Measurements from ENCODE around the gene PDLIM5. TPM values are rescaled to one million over a fixed set of nuclear protein-coding genes. Genes with fewer than 3 reads are reported as not detected.

The PDLIM5 gene
- total and polyA plus RNA-seq, 2 of the 8 experiments (the other 6 are each of a cell fraction or from before 2014, with no cell fraction given): 37.3 to 62.1 TPM

DNA sequence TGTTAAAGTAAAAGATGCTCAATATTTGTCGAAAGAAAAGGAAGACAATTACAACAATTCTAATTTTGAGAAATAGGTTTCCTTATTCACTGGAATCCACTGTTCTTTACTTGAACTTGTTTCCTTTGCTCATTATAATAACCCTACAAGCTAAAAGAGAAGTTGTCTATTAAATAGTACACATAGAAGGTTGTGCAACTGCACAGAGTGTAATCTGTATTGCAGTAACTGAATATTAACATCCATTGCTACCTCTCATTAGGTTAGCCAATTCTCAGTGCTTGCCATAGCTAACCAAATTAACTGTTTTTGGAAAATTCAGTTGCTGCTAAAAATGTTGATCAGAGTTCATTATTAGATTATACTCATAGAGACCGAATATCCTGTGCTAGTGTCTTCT, 120.0 kb downstream of the PDLIM5 start:
- Histone ChIP-seq H3K9me3 (ENCODE audit: insufficient read depth in 2 of 2, low read depth in 1 of 2, low read length in 1 of 2) (no peaks in the 10 kb centered on the region; a peak in 1 of 4 replicates), H3K4me3 (ENCODE audit: extremely low read depth in 1 of 4, insufficient read depth in 2 of 4, low read depth in 3 of 4, low read length in 4 of 4) (no peak overlapping the region), H2AFZ (ENCODE audit: low read length) (no peak overlapping the region), H3K27me3 (replicated peaks in 1 of 4; ENCODE audit: control insufficient read depth in 3 of 4, extremely low read depth in 1 of 4, insufficient read depth in 3 of 4, low read length in 3 of 4) (no peaks in the 10 kb centered on the region), H3K14ac (ENCODE audit: insufficient read length) (no peak overlapping the region), H2AK5ac (ENCODE audit: low read depth, low read length) (no peak overlapping the region), H3K79me2 (ENCODE audit: control insufficient read depth in 1 of 2, insufficient read depth in 2 of 2, low read length in 2 of 2) (peaks cover 0 to 4% of the 10 kb centered on the region in 2 experiments; a peak in 1 of 4 replicates), H3K27ac (ENCODE audit: low read depth, low read length) (no peak overlapping the region), H3K36me3 (ENCODE audit: control insufficient read depth in 2 of 4, insufficient read depth in 4 of 4, low read length in 3 of 4) (no peaks in the 10 kb centered on the region), H4K8ac (ENCODE audit: extremely low read depth, insufficient read depth, low read length) (no peak overlapping the region), H3K23me2 (ENCODE audit: low read depth, low read length) (no peaks in the 10 kb centered on the region), H4K5ac (ENCODE audit: insufficient read length, low read depth, low read length) (no peak overlapping the region), H2BK20ac (ENCODE audit: low read length) (no peak overlapping the region), H2BK120ac (replicated peaks; ENCODE audit: low read depth, low read length) (no peak overlapping the region), H2BK15ac (ENCODE audit: low read length) (no peak overlapping the region), H3K18ac (ENCODE audit: extremely low read depth, low read length) (no peak overlapping the region), H3K4me2 (ENCODE audit: insufficient read depth in 1 of 2, low read depth in 2 of 2, low read length in 2 of 2) (no peak overlapping the region), H2BK12ac (ENCODE audit: low read depth, low read length) (no peak overlapping the region), H3K4me1 (replicated peaks in 1 of 4; ENCODE audit: control insufficient read depth in 3 of 4, insufficient read depth in 4 of 4, low read length in 3 of 4) (peaks cover 0 to 5% (median 4%) of the 10 kb centered on the region in 4 experiments; a peak in 4 of 7 replicates), H3K4ac (replicated peaks; ENCODE audit: insufficient read length, low read depth, low read length) (no peak overlapping the region), H4K91ac (replicated peaks; ENCODE audit: insufficient read length, low read length) (no peak overlapping the region), H3K56ac (replicated peaks; ENCODE audit: insufficient read length, low read depth, low read length) (no peak overlapping the region), H3K23ac (ENCODE audit: insufficient read length) (no peak overlapping the region), H3K9ac (replicated peaks in 1 of 4; ENCODE audit: extremely low read depth in 1 of 4, low read depth in 3 of 4, low read length in 3 of 4) (no peak overlapping the region), H2BK5ac (ENCODE audit: low read depth, low read length) (no peak overlapping the region), H3K79me1 (ENCODE audit: low read depth, low read length) (no peaks in the 10 kb centered on the region), H4K20me1 (replicated peaks in 1 of 2; ENCODE audit: control insufficient read depth in 1 of 2, insufficient read depth in 2 of 2, low read length in 2 of 2) (no peaks in the 10 kb centered on the region)
- no peak for FAIRE-seq
- ChIA-PET POLR2A (ENCODE audit: partially characterized antibody) (no interaction called here), CTCF (ENCODE audit: partially characterized antibody) (interaction anchor here (0.6 to 1.1 kb wide), 2 partner anchors 164 to 260 kb away, joined by 3 to 4 read pairs; no protein-coding TSS in a partner anchor)
- 86% methylated on average over 2 of the region's 2 CpGs; no CpG with 5 or more reads in 1 of the 2 experiments for WGBS, 2 experiments (ENCODE audit: extremely low coverage in 1 of 2, insufficient coverage in 1 of 2, insufficient read length in 1 of 2, insufficient replicate concordance in 2 of 2, low coverage in 1 of 2, low lambda C conversion rate in 2 of 2, missing lambda C conversion rate in 1 of 2)
- no peak for TF ChIP-seq POLR2A (IDR thresholded peaks at IDR 0.05; ENCODE audit: control extremely low read depth in 1 of 2, low read depth in 2 of 2, low read length in 2 of 2)
- TF ChIP-seq KDM1A (IDR thresholded peaks at IDR 0.05; ENCODE audit: borderline replicate concordance, low read length): no peak
- TF ChIP-seq TAF1 (IDR thresholded peaks at IDR 0.05; ENCODE audit: low read depth, low read length): no peak
- TF ChIP-seq, protein P1, sequence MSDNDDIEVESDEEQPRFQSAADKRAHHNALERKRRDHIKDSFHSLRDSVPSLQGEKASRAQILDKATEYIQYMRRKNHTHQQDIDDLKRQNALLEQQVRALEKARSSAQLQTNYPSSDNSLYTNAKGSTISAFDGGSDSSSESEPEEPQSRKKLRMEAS (IDR thresholded peaks at IDR 0.05): no peak
- TF ChIP-seq TCF12 (IDR thresholded peaks at IDR 0.05; ENCODE audit: low read depth, low read length): no peak
- TF ChIP-seq SP4 (IDR thresholded peaks at IDR 0.05; ENCODE audit: low read length): no peak
- TF ChIP-seq MAFK (IDR thresholded peaks at IDR 0.05; ENCODE audit: low read depth, low read length): no peak
- no peak for TF ChIP-seq EZH2 (IDR thresholded peaks at IDR 0.05; ENCODE audit: low read depth, low read length, severe bottlenecking)
- no peak for TF ChIP-seq CHD2 (IDR thresholded peaks at IDR 0.05; ENCODE audit: low read length)
- TF ChIP-seq KDM5A (IDR thresholded peaks at IDR 0.05; ENCODE audit: low read length): no peak
- TF ChIP-seq NANOG (IDR thresholded peaks at IDR 0.05; ENCODE audit: insufficient read depth, low read depth, low read length, poor library complexity, severe bottlenecking): no peak
- TF ChIP-seq POU5F1 (IDR thresholded peaks at IDR 0.05; ENCODE audit: low read depth, low read length): no peak
- DNase-seq (ENCODE audit: low read depth in 1 of 2, low spot score in 2 of 2): no peak

Data from H1 (cell line).